GM12878 (cell line): ENCODE measurements around the gene TMEM120B. TPM values are rescaled to one million over a fixed set of nuclear protein-coding genes. Genes with fewer than 3 reads are reported as not detected.

Experiments used
- ATAC-seq: fragments of 200-7000 bp; cut with Tn5 transposase; 3 replicates; pipeline ENCODE4 v1.9.1; 2020; ENCODE audit warnings: mild to moderate bottlenecking, moderate library complexity
- BruUV-seq: library from RNA; stranded (reverse); fragments of 400-500 nt; replicated peaks from 2 replicates; lab custom pipeline; 2021; lab: Mats Ljungman, UMichigan
- CTCF ChIA-PET: fragments of 300-600 bp; sonication (Branson Sonifier 250); formaldehyde crosslinking; extraction: SDS; loops from one replicate; lab custom pipeline; 2021; ENCODE audit warnings: inconsistent platforms; lab: Yijun Ruan, JAX
- POLR2A ChIA-PET: fragments of 350-600 bp; formaldehyde crosslinking; extraction: SDS; loops from one replicate; lab custom pipeline; 2021; ENCODE audit warnings: inconsistent platforms; lab: Charles Lee
- RAD21 ChIA-PET: fragments of 300-600 bp; sonication (Branson Sonifier 250); formaldehyde crosslinking; loops from one replicate; lab custom pipeline; 2023; ENCODE audit warnings: antibody characterized with exemption; ENCODE audit not compliant: unreplicated experiment; lab: Charles Lee
- SMC1A ChIA-PET: fragments of 300-600 bp; sonication (Branson Sonifier 250); formaldehyde crosslinking; loops from one replicate; lab custom pipeline; 2023; ENCODE audit not compliant: unreplicated experiment, uncharacterized antibody; lab: Charles Lee
- DNase-seq: peaks from one replicate; pipeline ENCODE4 v3.0.0-alpha.2; 2011; ENCODE audit warnings: low read depth, low spot score
- FAIRE-seq: peaks from 3 replicates; lab custom pipeline; 2011; peaks lifted over from hg19 to GRCh38; lab: Jason Lieb, UNC
- H2AFZ ChIP-seq: 2 replicates; pipeline ENCODE4 v1.6.0; 2011; ENCODE audit warnings: low read depth, low read length, control low read depth; ENCODE audit not compliant: control insufficient read depth
- H3K27ac ChIP-seq: 2 replicates; pipeline ENCODE4 v1.5.1; 2011; ENCODE audit warnings: control low read depth; ENCODE audit not compliant: control insufficient read depth, insufficient read depth
- H3K27me3 ChIP-seq, 2 experiments: replicated peaks in 1 of 2; 2 replicates each; pipeline versions ENCODE4 v1.6.0 to v1.6.1; 2011; ENCODE audit warnings: low read length in 1 of 2; ENCODE audit not compliant: control insufficient read depth in 2 of 2, insufficient read depth in 2 of 2
- H3K36me3 ChIP-seq, 2 experiments: 2 replicates each; pipeline ENCODE4 v1.5.1; 2011; ENCODE audit warnings: low read length in 1 of 2; ENCODE audit not compliant: control insufficient read depth in 2 of 2, insufficient read depth in 2 of 2
- H3K4me1 ChIP-seq: 2 replicates; pipeline ENCODE4 v1.6.1; 2011; ENCODE audit warnings: mild to moderate bottlenecking, low read length, moderate library complexity, mixed read lengths; ENCODE audit not compliant: control insufficient read depth, insufficient read depth
- H3K4me2 ChIP-seq: 2 replicates; pipeline ENCODE4 v1.6.0; 2011; ENCODE audit warnings: control low read depth; ENCODE audit not compliant: control insufficient read depth, insufficient read depth
- H3K4me3 ChIP-seq: fragments of 200-600 bp; sonication (generic); 2 replicates; pipeline ENCODE4 v1.5.1; 2016
- H3K79me2 ChIP-seq: 2 replicates; pipeline ENCODE4 v1.6.0; 2011; ENCODE audit warnings: low read length; ENCODE audit not compliant: control insufficient read depth, insufficient read depth
- H3K9ac ChIP-seq: 2 replicates; pipeline ENCODE4 v1.8.0; 2011; ENCODE audit warnings: low read length, control low read depth, mixed read lengths; ENCODE audit not compliant: control insufficient read depth, insufficient read depth
- H3K9me3 ChIP-seq: replicated peaks from 3 replicates; pipeline ENCODE4 v1.5.1; 2011; ENCODE audit warnings: mild to moderate bottlenecking, low read length; ENCODE audit not compliant: control insufficient read depth, insufficient read depth
- H4K20me1 ChIP-seq: 2 replicates; pipeline ENCODE4 v1.6.0; 2011; ENCODE audit not compliant: control insufficient read depth, insufficient read depth
- CREM ChIP-seq: IDR thresholded peaks from 2 replicates; pipeline ENCODE4 v1.6.1; 2014; ENCODE audit warnings: antibody characterized with exemption, low read depth
- ESRRA ChIP-seq: IDR thresholded peaks from 2 replicates; pipeline ENCODE4 v1.6.1; 2012; ENCODE audit warnings: mild to moderate bottlenecking, low read length, improper control_type of control experiment
- FOS ChIP-seq: IDR thresholded peaks from 3 replicates; pipeline ENCODE4 v1.6.1; 2011; ENCODE audit warnings: borderline replicate concordance; ENCODE audit not compliant: insufficient read length; ENCODE audit errors: extremely low read depth
- IKZF1 ChIP-seq: fragments of 450-650 bp; conservative IDR thresholded peaks from 2 replicates; pipeline ENCODE4 v1.6.1; 2017; ENCODE audit warnings: antibody characterized with exemption, mild to moderate bottlenecking
- IRF4 ChIP-seq: IDR thresholded peaks from 2 replicates; pipeline ENCODE4 v1.6.1; 2011; ENCODE audit warnings: low read depth, low read length
- JUND ChIP-seq: IDR thresholded peaks from 2 replicates; pipeline ENCODE4 v1.6.1; 2012; ENCODE audit warnings: low read depth, mild to moderate bottlenecking, low read length, improper control_type of control experiment, moderate library complexity
- MEF2A ChIP-seq: IDR thresholded peaks from 2 replicates; pipeline ENCODE4 v1.6.1; 2011; ENCODE audit warnings: low read depth, mild to moderate bottlenecking, low read length, moderate library complexity; ENCODE audit not compliant: insufficient read depth
- POLR2AphosphoS2 ChIP-seq: IDR thresholded peaks from 2 replicates; pipeline ENCODE4 v1.6.1; 2011; ENCODE audit warnings: low read depth, mild to moderate bottlenecking, low read length, improper control_type of control experiment, moderate library complexity
- RAD21 ChIP-seq: IDR thresholded peaks from 2 replicates; pipeline ENCODE4 v1.6.1; 2011; ENCODE audit warnings: mild to moderate bottlenecking, low read depth, low read length, moderate library complexity; ENCODE audit not compliant: insufficient read depth
- RBBP5 ChIP-seq: fragments of 200-600 bp; sonication (generic); conservative IDR thresholded peaks from 2 replicates; pipeline ENCODE4 v1.6.1; 2016
- RELA ChIP-seq: fragments of 450-650 bp; IDR thresholded peaks from 2 replicates; pipeline ENCODE4 v1.8.0; 2014; ENCODE audit warnings: borderline replicate concordance; ENCODE audit not compliant: partially characterized antibody
- SIX5 ChIP-seq: IDR thresholded peaks from 2 replicates; pipeline ENCODE4 v1.6.1; 2011; ENCODE audit warnings: mild to moderate bottlenecking, low read depth, low read length, moderate library complexity; ENCODE audit not compliant: severe bottlenecking
- TBL1XR1 ChIP-seq: IDR thresholded peaks from 2 replicates; pipeline ENCODE4 v1.6.1; 2012; ENCODE audit warnings: low read depth, low read length, improper control_type of control experiment
- WGBS: methylation state at CpG from one replicate; pipeline ENCODE4 v1.1.6; 2016; ENCODE audit warnings: low lambda C conversion rate; ENCODE audit not compliant: insufficient replicate concordance, insufficient coverage; ENCODE audit errors: missing lambda C conversion rate; 5-methylcytosine and 5-hydroxymethylcytosine counted together
- in situ Hi-C: fragments of 300-500 bp; cut with MboI; formaldehyde crosslinking; loops from 9 replicates; pipeline ENCODE4 v1.14.3; 2018; ENCODE audit warnings: mixed read lengths
- intact Hi-C: fragments of 100-400 bp; cut with micrococcal nuclease; formaldehyde crosslinking; loops from one replicate; pipeline ENCODE4 v1.14.2; 2022; ENCODE audit not compliant: unreplicated experiment
- polyA plus RNA-seq, 11 experiments: library from polyadenylated mRNA; depleted of rRNA in 4 of 11; unstranded in 6 of 11; stranded (reverse) in 5 of 11; fragments of >200 nt; fragmentation: Nextera tagmentation in 4 of 11; fragmentation: Illumina TruSeq in 1 of 11; extraction: Ambion mirVana in 4 of 11; extraction: Trizol in 1 of 11; gene quantifications; 1 replicate in 1 of 11; 2 replicates in 10 of 11; pipeline versions ENCODE4 v1.2.1 to v1.2.3, GENCODE V29; 2011 to 2016; ENCODE audit warnings: inconsistent platforms in 2 of 11, missing spikeins in 2 of 11, low read depth in 1 of 11
- total RNA-seq, 4 experiments: library from RNA; depleted of rRNA in 3 of 4; stranded (reverse); fragments of >200 nt in 3 of 4; fragmentation: Illumina TruSeq in 1 of 4; extraction: Trizol in 1 of 4; gene quantifications; 2 replicates each; pipeline versions ENCODE4 v1.2.1 to v1.2.3, GENCODE V29; 2013 to 2021
- TF ChIP-seq, protein P1 (sequence below): fragments of 450-650 bp; IDR thresholded peaks from 2 replicates; pipeline ENCODE4 v1.6.1; 2016; ENCODE audit warnings: mild to moderate bottlenecking, moderate library complexity, borderline replicate concordance
- TF ChIP-seq, protein P2 (sequence below): fragments of 450-650 bp; formaldehyde crosslinking; IDR thresholded peaks from 2 replicates; pipeline ENCODE4 v1.5.0; 2022; ENCODE audit warnings: mild to moderate bottlenecking, missing genetic modification characterization

Gene TMEM120B
- total and polyA plus RNA-seq, 10 of the 15 experiments (the other 5 are each of a cell fraction or from before 2014, with no cell fraction given): 4.0 to 26.2 (median 9.2) TPM

- TF ChIP-seq IRF4 (no peak), FOS (no peak), RBBP5 (no peak), CREM (no peak), IKZF1 (no peak)
These were observed 16.5 kb downstream of the TMEM120B start (continued) for GRCh38 chr12:121729021-121729420.

DNA sequence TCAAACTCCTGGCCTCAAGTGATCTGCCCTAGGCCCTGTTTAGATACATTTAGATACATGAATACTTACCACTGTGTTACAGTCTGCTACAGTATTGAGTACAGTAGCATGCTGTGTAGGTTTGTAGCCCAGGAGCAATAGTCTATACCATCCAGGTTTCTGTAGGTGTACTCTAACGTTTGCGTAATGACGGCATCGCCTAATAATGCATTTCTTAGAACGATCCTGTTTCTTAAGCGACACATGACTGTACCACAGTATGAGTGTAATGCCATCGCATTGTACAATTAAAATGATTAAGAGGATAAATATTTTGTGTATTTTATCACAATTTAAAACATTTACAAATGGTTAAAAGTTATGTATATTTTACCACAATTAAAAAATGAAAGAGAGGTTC, 18.9 kb downstream of the TMEM120B start:
- 96% methylated on average over 7 of the region's 7 CpGs for WGBS
- no peaks in the 10 kb centered on the region for H3K27me3 ChIP-seq

More for the DNA sequence above, 18.9 kb downstream of the TMEM120B start:
- H3K4me3 ChIP-seq: no peak overlapping the region
- DNase-seq (no peak), ATAC-seq (no peak), FAIRE-seq (no peak)
- RAD21 ChIA-PET: no interaction called here
- H3K9me3 ChIP-seq: no peaks in the 10 kb centered on the region
- intact Hi-C loops: no loop called here
- H3K27ac ChIP-seq: no peak overlapping the region
- POLR2A ChIA-PET: no interaction called here
- H3K4me2 ChIP-seq: no peak overlapping the region
- H3K36me3 ChIP-seq: no peaks in the 10 kb centered on the region
- H3K4me1 ChIP-seq: no peaks in the 10 kb centered on the region
- CTCF ChIA-PET: no interaction called here
- TF ChIP-seq TBL1XR1 (no peak), RELA (no peak), CREM (no peak), POLR2AphosphoS2 (no peak), RAD21 (no peak), SIX5 (no peak), MEF2A (no peak), ESRRA (no peak), JUND (no peak)
- TF ChIP-seq, protein P1, sequence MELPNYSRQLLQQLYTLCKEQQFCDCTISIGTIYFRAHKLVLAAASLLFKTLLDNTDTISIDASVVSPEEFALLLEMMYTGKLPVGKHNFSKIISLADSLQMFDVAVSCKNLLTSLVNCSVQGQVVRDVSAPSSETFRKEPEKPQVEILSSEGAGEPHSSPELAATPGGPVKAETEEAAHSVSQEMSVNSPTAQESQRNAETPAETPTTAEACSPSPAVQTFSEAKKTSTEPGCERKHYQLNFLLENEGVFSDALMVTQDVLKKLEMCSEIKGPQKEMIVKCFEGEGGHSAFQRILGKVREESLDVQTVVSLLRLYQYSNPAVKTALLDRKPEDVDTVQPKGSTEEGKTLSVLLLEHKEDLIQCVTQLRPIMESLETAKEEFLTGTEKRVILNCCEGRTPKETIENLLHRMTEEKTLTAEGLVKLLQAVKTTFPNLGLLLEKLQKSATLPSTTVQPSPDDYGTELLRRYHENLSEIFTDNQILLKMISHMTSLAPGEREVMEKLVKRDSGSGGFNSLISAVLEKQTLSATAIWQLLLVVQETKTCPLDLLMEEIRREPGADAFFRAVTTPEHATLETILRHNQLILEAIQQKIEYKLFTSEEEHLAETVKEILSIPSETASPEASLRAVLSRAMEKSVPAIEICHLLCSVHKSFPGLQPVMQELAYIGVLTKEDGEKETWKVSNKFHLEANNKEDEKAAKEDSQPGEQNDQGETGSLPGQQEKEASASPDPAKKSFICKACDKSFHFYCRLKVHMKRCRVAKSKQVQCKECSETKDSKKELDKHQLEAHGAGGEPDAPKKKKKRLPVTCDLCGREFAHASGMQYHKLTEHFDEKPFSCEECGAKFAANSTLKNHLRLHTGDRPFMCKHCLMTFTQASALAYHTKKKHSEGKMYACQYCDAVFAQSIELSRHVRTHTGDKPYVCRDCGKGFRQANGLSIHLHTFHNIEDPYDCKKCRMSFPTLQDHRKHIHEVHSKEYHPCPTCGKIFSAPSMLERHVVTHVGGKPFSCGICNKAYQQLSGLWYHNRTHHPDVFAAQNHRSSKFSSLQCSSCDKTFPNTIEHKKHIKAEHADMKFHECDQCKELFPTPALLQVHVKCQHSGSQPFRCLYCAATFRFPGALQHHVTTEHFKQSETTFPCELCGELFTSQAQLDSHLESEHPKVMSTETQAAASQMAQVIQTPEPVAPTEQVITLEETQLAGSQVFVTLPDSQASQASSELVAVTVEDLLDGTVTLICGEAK: no peak
- TF ChIP-seq, protein P2, sequence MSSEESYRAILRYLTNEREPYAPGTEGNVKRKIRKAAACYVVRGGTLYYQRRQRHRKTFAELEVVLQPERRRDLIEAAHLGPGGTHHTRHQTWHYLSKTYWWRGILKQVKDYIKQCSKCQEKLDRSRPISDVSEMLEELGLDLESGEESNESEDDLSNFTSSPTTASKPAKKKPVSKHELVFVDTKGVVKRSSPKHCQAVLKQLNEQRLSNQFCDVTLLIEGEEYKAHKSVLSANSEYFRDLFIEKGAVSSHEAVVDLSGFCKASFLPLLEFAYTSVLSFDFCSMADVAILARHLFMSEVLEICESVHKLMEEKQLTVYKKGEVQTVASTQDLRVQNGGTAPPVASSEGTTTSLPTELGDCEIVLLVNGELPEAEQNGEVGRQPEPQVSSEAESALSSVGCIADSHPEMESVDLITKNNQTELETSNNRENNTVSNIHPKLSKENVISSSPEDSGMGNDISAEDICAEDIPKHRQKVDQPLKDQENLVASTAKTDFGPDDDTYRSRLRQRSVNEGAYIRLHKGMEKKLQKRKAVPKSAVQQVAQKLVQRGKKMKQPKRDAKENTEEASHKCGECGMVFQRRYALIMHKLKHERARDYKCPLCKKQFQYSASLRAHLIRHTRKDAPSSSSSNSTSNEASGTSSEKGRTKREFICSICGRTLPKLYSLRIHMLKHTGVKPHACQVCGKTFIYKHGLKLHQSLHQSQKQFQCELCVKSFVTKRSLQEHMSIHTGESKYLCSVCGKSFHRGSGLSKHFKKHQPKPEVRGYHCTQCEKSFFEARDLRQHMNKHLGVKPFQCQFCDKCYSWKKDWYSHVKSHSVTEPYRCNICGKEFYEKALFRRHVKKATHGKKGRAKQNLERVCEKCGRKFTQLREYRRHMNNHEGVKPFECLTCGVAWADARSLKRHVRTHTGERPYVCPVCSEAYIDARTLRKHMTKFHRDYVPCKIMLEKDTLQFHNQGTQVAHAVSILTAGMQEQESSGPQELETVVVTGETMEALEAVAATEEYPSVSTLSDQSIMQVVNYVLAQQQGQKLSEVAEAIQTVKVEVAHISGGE (CRISPR knock-in tag): no peak
- no peaks in the 10 kb centered on the region for H4K20me1 ChIP-seq
- BruUV-seq: no TSS peak
- H3K9ac ChIP-seq: no peak overlapping the region
- no peaks in the 10 kb centered on the region for H3K79me2 ChIP-seq
- SMC1A ChIA-PET: no interaction called here
- H2AFZ ChIP-seq: no peak overlapping the region
- in situ Hi-C loops: no loop called here
